Cortex of kidney (tissue), 1 donor: ENCODE data around the gene SRRM2.
"Not testable (repeated sequence)": the region's sequence is repeated elsewhere in the genome, so short reads cannot be mapped to it uniquely, and the experiment has no call there.

Source experiments
- DNase-seq: peaks from one replicate; lab custom pipeline; 2025; lab: John Stamatoyannopoulos, UW

The SRRM2 gene

GRCh38 chr16:2715064-2715463 is 37.4 kb upstream of the SRRM2 start:
- no peak for DNase-seq

GRCh38 chr16:2715519-2715918 is 36.9 kb upstream of the SRRM2 start:
- DNase-seq, result no peak

GRCh38 chr16:2715966-2716885 is 36.2 kb upstream of the SRRM2 start:
- no peak for DNase-seq

GRCh38 chr16:2716948-2717347 is 35.5 kb upstream of the SRRM2 start:
- no peak for DNase-seq

- DNase-seq, result no peak
Measured at GRCh38 chr16:2717383-2718263, 34.8 kb upstream of the SRRM2 start.

- no peak for DNase-seq
Measured at GRCh38 chr16:2719328-2720063, 32.9 kb upstream of the SRRM2 start.

- no peak for DNase-seq
Measured at GRCh38 chr16:2720064-2720457, 32.4 kb upstream of the SRRM2 start, which contains the start of gene PRSS27. Gene PRSS27 (minus strand): TSS chr16:2720224. CDS start chr16:2720160, 64 bp downstream.

GRCh38 chr16:2720719-2721633 is 31.5 kb upstream of the SRRM2 start:
- no peak for DNase-seq

- not testable (repeated sequence) for DNase-seq
Measured at GRCh38 chr16:2721634-2722173, 30.7 kb upstream of the SRRM2 start.

GRCh38 chr16:2724088-2724676 is 28.3 kb upstream of the SRRM2 start:
- DNase-seq, result no peak

- DNase-seq, result no peak
Measured at GRCh38 chr16:2724816-2725348, 27.6 kb upstream of the SRRM2 start.

GRCh38 chr16:2726923-2727322 is 25.5 kb upstream of the SRRM2 start:
- DNase-seq, result no peak

GRCh38 chr16:2728034-2728433 is 24.4 kb upstream of the SRRM2 start:
- no peak for DNase-seq

- DNase-seq, result no peak
Measured at GRCh38 chr16:2734844-2735515, 17.5 kb upstream of the SRRM2 start.

- no peak for DNase-seq
Measured at GRCh38 chr16:2736476-2737237, 15.8 kb upstream of the SRRM2 start.

GRCh38 chr16:2737238-2737605 is 15.2 kb upstream of the SRRM2 start:
- no peak for DNase-seq

- DNase-seq, result no peak
Measured at GRCh38 chr16:2737895-2738418, 14.5 kb upstream of the SRRM2 start.

GRCh38 chr16:2738615-2739014 is 13.8 kb upstream of the SRRM2 start:
- DNase-seq, result no peak
